ENCODE measurements around the gene HOXA2. TPM values are rescaled to one million over a fixed set of nuclear protein-coding genes. Genes with fewer than 3 reads are reported as not detected.

Gene HOXA2
- polyA plus RNA-seq, 3 donors from 2014 or later = not detected

DNA sequence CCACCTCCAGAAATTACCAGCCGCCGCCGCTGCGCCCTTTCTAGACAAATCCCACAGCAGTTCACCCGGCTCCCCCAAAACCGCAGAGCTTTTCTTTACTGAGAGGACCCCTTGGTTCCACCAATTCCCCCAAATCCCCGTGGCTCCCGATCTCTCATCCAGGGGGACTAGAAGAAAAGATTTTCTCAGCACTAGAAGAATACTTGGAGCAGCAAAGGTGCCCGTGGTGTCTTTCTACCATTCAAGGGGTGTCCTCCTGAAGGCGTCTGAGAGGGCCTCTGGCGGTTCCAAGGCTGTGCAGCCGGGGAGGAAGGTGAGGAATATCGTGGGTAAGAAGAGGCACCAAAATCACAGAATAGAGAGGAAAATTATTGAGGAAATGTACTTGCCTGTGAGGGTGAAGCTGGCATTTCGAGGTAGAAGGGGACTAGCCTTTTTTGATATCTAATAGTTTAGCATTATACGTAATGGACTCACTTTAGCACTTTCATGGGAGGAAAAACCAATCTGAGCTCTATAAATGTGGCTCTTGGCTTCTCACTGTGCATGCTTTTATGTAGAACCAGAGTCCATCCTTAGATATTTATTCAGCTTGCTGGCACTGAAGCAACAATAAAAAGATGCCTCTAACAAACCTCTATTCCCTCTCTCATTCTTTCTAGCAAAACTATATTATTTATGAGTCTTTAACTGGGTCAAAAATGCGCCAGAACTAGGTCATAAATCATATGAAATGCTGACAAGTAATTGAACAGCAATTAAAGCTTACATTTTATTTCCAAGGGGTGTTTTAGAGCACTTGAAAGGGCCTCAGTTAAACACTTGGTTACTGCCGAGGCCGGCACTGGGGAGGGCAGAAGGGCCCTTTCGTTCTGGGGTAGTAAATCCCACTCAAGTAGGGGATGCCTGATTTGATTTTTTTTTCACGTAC is 13.8 kb upstream of the HOXA2 start:
- peak overlapping the region in 1 of 6 donors; percentile 50 for H3K27ac Mint-ChIP-seq
- H3K4me1 Mint-ChIP-seq = no peaks in the 10 kb centered on the region
- peaks cover 0 to 4% (median 0%) of the 10 kb centered on the region in 3 donors for H3K36me3 Mint-ChIP-seq
- peaks cover 0 to 2% (median 0%) of the 10 kb centered on the region in 3 donors for H3K27me3 Mint-ChIP-seq (ENCODE audit: low read depth in 3 of 3)
- DNase-seq = no peak
- H3K9me3 Mint-ChIP-seq = no peaks in the 10 kb centered on the region
- no peak overlapping the region for H3K4me3 Mint-ChIP-seq

DNA sequence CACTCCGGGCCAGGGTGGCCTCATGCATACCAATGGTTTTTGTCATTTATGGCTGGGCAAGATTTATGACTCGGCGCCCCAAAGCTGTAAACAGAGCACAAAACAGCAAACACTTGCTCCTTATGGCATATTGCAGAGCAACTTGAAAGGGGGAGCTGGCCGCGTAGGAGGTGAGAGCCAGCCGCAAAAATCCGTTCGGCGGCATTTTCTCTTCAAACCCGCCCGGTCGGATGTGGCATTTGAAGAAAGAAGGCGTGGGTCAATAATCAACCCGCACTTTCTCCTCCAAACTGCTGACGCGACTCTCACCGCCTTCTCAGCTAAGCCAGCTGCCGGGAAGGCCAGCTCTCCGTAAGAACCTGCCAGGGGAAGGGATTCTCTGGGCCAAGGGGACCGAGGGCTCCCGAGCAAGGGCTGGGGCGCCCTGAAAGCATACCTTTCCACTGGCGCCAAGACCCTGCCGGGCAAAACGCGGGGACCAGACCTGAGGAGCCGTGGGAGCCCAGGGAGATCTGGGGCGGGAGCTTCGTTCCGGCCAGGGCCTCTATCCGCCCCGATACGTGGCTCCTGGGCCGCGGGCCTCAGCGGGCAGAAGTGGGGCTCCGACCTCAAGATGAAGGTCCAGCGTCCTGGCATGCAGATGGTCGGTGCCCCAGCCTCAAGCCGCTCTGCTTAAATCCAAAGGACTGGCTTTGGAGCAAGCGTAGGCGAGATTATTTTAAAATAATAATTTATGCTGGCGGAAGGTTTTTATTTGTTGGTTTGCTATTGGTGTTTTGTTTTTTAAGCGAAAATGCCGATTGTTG is 12.9 kb upstream of the HOXA2 start:
- Mint-ChIP-seq H3K36me3 (peaks cover 0 to 4% (median 0%) of the 10 kb centered on the region in 3 donors), H3K27ac (no peak overlapping the region), H3K4me1 (no peaks in the 10 kb centered on the region), H3K27me3 (ENCODE audit: low read depth in 3 of 3) (peaks cover 0 to 2% (median 0%) of the 10 kb centered on the region in 3 donors), H3K9me3 (no peaks in the 10 kb centered on the region), H3K4me3 (no peak overlapping the region)
- no peak for DNase-seq

DNA sequence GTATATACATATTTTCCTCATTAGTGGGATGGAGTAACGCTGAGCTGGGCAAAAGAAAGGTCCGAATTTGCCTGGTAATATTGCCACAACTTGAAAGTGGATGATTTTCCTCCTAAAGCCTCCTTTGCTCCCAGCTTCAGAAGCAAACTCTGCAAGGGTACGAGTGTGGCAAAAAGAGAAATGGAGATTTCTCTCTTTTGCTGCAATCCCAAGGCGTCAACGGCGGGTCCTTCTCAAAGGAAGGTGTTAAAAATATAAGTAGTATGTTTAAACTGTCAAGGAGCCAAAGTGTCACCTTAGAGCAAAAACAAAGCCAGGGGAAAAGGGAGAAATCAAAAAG is 12.4 kb upstream of the HOXA2 start:
- Mint-ChIP-seq H3K9me3 (no peaks in the 10 kb centered on the region), H3K4me1 (no peaks in the 10 kb centered on the region), H3K27ac (no peak overlapping the region), H3K36me3 (peaks cover 0 to 4% (median 0%) of the 10 kb centered on the region in 3 donors), H3K27me3 (ENCODE audit: low read depth in 3 of 3) (peaks cover 0 to 2% (median 0%) of the 10 kb centered on the region in 3 donors), H3K4me3 (no peak overlapping the region)
- DNase-seq = no peak

DNA sequence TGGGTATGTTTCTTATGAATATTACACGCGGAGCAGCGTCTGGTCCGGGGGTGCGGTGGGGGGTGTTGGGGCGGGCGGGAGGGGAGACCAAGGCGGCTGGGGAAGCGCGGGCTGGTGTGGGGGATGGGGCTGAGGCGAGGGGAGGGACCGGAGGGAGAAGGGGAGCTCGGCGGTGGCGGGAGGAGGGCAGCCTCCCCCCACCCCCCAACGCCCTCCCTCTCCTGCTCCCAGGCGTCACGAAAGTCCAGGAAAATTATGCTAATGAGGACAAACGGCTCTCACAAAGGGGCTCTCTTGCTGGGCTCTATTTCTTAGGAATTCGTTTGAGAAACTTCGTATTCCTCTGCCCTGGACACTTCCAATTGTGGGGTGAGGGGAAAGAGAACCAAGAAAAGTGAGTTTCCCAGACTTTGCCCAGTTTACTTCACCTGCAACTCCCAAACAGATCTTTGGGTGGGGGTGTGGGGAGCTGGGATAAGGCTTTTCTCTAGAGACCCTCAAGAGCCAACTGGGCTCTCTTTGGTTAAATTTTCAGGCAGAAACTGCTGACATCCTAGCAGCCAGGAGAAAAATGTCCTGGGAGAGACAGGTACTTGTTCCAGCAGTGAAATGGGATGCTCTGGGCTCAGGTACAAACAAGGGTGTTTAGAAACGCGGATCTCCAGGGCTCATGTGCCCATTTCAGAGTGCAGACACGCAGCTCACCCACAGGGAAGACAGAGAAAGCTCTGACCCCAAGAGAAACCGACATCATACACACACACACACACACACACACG is 11.7 kb upstream of the HOXA2 start:
- H3K27ac Mint-ChIP-seq = no peak overlapping the region
- H3K4me3 Mint-ChIP-seq = no peak overlapping the region
- H3K36me3 Mint-ChIP-seq = peaks cover 0 to 4% (median 0%) of the 10 kb centered on the region in 3 donors
- H3K4me1 Mint-ChIP-seq = no peaks in the 10 kb centered on the region
- H3K27me3 Mint-ChIP-seq (ENCODE audit: low read depth in 3 of 3) = peaks cover 0 to 2% (median 0%) of the 10 kb centered on the region in 3 donors
- no peak for DNase-seq
- no peaks in the 10 kb centered on the region for H3K9me3 Mint-ChIP-seq

DNA sequence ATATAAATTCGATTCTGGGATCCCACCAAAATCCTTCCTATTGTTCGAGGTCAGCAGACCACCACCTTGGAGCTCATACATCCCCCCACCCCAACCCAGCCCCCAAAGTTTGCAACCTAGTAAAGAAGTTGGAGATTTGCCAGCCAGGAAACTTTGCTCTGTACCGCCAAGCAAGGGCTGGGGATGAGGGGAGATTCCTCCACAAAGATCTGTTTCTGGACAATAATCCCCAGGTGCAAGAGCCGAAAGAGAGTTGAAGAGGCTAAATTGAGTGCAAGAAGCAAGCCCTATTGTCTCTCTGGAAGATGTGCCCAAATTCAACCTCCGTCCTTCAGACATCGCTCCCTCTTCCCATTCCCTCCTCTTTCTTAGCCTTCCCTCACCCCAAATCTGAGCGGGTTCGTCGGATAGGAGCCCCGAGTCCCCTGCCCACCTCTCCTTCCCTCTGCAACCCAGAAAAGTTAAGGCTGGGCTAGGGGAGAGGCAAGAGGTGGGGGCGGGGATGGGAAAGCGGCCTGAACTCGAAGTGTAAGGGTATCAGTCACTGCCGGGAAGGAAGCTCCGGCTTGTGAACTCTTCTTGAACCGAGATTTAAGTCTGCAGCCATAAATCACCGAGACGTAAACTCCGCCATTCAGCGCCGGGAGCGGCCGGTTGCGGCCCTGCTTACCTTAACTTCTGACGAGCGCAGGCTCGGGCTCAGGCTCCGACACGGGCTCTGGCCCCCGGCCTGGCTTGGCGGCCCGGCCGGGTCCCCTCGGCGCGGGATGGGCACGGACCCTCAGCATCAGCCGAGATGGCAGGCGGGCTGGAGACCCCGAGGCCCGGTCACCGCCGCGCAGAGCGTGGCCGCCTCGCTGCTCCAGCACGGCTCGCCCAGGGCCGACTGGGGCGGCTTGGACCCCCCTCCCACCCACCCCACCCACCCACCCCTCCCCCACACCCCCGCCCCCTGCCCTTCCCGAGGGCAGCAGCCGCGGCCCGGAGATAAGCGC is 10.8 kb upstream of the HOXA2 start:
- Mint-ChIP-seq H3K4me1 (no peaks in the 10 kb centered on the region), H3K9me3 (no peaks in the 10 kb centered on the region)
- DNase-seq = no peak

DNA sequence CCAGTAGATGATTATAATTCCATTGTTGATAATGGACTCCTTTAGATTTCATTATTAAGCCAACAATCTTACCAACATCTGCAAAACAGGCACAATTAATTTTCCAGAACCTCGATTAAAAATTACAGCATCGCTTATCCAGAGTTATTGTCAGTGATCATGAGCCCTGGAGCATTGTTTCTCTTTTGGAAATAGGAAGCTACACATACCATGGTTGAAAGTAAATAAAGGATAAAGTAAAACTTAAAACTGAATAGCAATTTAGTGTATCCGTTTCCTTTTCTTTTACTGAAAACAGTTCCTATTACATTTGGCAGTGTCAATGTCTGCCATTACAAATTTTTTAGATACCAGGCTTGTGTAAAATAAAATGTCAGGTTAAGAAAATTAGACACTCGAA is 9.9 kb upstream of the HOXA2 start:
- Mint-ChIP-seq H3K9me3 (no peaks in the 10 kb centered on the region), H3K4me3 (no peak overlapping the region), H3K4me1 (no peaks in the 10 kb centered on the region), H3K36me3 (peaks cover 0 to 4% (median 3%) of the 10 kb centered on the region in 3 donors), H3K27me3 (ENCODE audit: low read depth in 3 of 3) (peaks cover 0 to 2% (median 0%) of the 10 kb centered on the region in 3 donors), H3K27ac (no peak overlapping the region)
- DNase-seq = no peak

More for the DNA sequence above, 10.8 kb upstream of the HOXA2 start:
- Mint-ChIP-seq H3K27ac (no peak overlapping the region), H3K27me3 (ENCODE audit: low read depth in 3 of 3) (peaks cover 0 to 2% (median 0%) of the 10 kb centered on the region in 3 donors), H3K4me3 (no peak overlapping the region), H3K36me3 (peaks cover 0 to 4% (median 0%) of the 10 kb centered on the region in 3 donors)

DNA sequence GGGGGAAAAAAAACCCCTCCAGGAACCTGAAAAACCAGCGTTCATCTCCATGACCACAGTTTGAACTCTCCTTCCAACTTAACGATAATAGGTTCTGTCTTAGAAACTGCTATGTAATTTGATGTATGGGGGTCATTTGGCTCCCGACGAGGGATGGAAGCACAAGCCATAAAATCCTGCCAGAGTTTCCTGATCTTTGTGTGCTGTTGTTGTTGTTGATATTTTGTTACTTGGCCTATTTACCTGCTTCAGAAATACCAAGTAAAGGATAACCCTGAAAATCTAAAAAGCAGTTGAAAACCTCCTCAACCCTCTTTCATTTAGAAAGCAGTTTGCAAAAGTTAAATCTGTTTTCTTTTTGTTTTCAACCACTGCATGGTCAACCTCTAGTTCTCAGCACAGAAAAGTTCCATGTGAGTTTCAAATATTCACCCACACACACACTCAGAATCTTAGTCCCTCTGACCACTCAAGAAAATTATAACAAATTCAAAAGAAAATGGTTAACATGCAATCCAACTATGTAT is 9.3 kb upstream of the HOXA2 start:
- peaks cover 0 to 2% (median 0%) of the 10 kb centered on the region in 3 donors for H3K27me3 Mint-ChIP-seq (ENCODE audit: low read depth in 3 of 3)
- H3K9me3 Mint-ChIP-seq = no peaks in the 10 kb centered on the region
- no peaks in the 10 kb centered on the region for H3K4me1 Mint-ChIP-seq
- no peak overlapping the region for H3K27ac Mint-ChIP-seq
- H3K36me3 Mint-ChIP-seq = peaks cover 0 to 4% (median 3%) of the 10 kb centered on the region in 3 donors
- no peak overlapping the region for H3K4me3 Mint-ChIP-seq
- no peak for DNase-seq

DNA sequence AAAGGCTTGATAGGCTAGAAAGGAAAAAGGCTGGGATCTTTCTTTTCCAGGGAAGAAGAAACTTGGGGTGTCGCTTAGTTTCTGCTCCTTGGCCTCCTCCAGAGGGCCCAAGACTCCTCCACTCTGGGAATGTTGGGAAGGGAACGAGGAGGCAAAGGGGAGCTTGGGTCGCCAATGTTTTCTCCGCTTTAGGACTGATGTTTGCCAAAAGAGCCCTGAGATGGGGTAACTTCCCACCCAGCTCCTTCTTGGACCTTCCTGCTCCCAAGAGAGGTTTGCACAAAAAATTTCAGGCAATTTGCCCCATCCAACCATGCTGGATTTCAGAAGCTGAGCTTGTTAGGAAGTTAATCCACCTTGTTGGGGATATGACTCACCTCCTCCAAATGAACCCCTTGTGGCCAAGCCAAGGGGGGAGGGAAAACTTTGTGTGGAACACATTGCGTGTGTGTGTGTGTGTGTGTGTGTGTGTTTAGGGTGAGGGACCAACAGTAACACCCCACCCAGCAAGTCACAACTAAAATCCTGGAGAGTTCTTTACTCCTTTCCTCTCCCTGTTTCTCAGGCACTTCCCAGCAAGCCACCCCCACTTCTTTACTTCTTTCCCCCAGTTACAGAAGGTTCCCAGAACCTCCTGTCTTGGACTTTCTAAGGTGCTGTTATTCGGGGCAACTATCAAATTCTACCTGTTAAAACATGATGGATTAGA is 8.7 kb upstream of the HOXA2 start:
- Mint-ChIP-seq H3K4me1 (no peaks in the 10 kb centered on the region), H3K9me3 (no peaks in the 10 kb centered on the region), H3K36me3 (peaks cover 0 to 3% (median 2%) of the 10 kb centered on the region in 3 donors), H3K4me3 (no peak overlapping the region), H3K27me3 (ENCODE audit: low read depth in 3 of 3) (peaks cover 0 to 2% (median 0%) of the 10 kb centered on the region in 3 donors), H3K27ac (no peak overlapping the region)
- DNase-seq = no peak

DNA sequence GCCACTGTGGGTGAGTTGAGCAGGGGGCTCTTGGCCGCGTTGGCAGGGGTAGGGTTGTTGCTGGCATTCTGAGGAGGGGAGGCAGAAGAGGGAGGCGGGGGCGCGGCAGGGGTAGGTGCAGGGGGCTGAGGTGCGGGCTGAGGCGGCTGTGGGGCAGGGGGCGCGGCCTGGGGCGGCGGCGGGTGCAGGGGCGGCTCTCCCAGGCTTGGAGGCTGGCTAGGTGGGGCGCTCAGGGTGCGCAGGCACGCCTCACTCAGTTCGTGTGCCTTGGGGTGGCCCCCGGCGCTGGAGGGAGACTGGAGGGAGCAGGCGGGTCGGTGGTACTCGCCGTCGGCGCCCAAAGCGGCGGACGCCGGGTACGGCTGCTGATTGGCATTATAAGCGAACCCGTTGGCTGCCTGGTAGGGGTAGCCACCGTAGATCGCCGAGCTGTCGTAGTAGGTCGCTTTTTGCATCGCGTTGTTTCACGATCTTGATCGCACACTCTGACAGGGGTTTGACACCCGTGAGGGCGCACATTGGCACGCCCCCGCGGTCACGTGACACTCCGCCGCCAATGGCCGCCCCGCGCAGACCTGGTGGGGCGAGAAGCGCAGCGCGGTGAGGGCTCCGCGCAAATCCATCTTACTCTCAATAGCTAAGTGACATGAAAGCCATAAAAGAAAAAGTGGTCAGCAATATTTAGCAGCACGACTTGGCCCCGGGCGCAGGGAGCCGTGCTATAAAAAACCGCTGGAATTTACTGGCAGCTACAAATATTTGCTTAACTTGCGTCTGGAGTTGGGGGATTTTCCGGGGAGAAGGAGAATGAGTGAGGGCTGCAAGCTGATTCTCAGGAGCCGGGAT is 7.9 kb upstream of the HOXA2 start:
- no peak overlapping the region for H3K4me3 Mint-ChIP-seq
- no peak for DNase-seq
- peaks cover 0 to 3% (median 0%) of the 10 kb centered on the region in 3 donors for H3K36me3 Mint-ChIP-seq
- no peak overlapping the region for H3K27ac Mint-ChIP-seq
- no peaks in the 10 kb centered on the region for H3K4me1 Mint-ChIP-seq
- no peaks in the 10 kb centered on the region for H3K9me3 Mint-ChIP-seq
- peaks cover 0 to 2% (median 0%) of the 10 kb centered on the region in 3 donors for H3K27me3 Mint-ChIP-seq (ENCODE audit: low read depth in 3 of 3)

DNA sequence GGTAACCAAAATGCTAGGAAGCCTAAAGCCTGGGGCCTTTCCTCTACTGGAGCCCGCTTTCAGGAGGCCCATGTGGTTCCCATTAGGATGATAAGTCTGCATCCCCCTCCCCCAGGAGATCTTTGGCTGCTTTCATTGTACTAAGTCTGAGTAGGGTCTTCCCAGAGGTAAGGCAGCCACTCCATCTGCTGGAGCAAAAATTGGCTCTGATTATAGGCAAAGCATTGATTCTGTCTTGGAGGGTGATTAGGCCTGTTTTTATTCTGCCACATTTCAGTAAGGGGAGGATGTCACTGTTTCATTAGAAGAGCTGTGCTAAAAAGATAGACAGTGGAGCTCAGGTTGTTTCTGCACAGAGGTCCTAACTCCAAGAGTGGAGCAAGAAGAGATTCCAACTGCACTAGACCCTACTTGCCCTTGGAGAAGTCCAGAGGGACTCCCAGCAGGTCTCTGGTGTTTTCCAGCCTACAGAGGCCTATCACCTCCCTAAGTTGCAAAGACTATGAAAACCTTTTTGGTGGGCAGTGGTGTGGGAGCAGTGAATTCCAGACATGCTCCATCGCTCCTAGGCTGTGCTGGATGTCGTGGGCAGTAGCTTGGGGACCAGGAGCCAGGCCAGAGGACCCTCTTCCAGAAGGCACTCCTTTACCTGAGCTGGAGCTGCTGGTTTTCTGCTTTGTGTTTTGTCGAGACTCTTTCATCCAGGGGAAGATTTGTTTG is 7.1 kb upstream of the HOXA2 start:
- Mint-ChIP-seq H3K36me3 (peaks cover 0 to 3% (median 0%) of the 10 kb centered on the region in 3 donors), H3K27ac (no peak overlapping the region), H3K9me3 (no peaks in the 10 kb centered on the region), H3K4me1 (no peaks in the 10 kb centered on the region), H3K4me3 (no peak overlapping the region), H3K27me3 (ENCODE audit: low read depth in 3 of 3) (peaks cover 0 to 2% (median 2%) of the 10 kb centered on the region in 3 donors)
- DNase-seq = no peak
